Measurements from ENCODE around the gene CEP112. TPM values are rescaled to one million over a fixed set of nuclear protein-coding genes. Genes with fewer than 3 reads are reported as not detected.

The CEP112 gene
- total RNA-seq, 1 donor from 2014 or later = 24.5 TPM

DNA sequence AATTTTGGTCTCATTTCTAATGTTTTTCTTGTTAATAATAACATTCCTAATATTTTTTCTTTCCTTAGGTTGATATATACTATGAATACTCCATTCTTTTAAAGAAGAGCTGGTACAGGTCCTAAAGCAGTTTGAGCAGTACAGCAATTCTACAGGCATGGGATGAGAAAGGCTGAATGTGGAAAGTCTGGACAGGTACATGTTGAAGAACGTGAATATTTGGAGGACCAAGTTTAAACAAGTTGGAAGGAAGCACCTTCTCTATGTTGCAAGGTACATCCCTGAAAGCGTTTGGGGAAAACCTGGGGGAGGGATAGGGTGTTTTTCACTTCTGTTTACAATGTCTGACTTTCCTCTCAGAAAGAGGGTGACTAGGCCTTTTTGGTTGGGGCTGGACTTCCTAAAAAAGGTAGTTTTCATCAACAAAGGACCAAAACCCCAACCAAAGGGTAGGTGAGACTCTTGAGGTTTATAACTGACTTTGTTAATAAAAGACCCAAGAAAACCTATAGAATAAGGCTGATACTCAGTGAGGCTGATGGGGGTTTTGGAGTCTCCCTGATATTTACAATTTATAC, 534.6 kb downstream of the CEP112 start:
- Mint-ChIP-seq H3K9me3 (peaks cover 4% of the 10 kb centered on the region), H3K4me1 (peaks cover 19% of the 10 kb centered on the region), H3K27ac (ENCODE audit: unreplicated experiment) (no peak overlapping the region), H3K27me3 (ENCODE audit: low read depth) (no peaks in the 10 kb centered on the region), H3K4me3 (no peak overlapping the region), H3K36me3 (ENCODE audit: low read depth) (peaks cover 8% of the 10 kb centered on the region)
- TF ChIP-seq, protein P1, sequence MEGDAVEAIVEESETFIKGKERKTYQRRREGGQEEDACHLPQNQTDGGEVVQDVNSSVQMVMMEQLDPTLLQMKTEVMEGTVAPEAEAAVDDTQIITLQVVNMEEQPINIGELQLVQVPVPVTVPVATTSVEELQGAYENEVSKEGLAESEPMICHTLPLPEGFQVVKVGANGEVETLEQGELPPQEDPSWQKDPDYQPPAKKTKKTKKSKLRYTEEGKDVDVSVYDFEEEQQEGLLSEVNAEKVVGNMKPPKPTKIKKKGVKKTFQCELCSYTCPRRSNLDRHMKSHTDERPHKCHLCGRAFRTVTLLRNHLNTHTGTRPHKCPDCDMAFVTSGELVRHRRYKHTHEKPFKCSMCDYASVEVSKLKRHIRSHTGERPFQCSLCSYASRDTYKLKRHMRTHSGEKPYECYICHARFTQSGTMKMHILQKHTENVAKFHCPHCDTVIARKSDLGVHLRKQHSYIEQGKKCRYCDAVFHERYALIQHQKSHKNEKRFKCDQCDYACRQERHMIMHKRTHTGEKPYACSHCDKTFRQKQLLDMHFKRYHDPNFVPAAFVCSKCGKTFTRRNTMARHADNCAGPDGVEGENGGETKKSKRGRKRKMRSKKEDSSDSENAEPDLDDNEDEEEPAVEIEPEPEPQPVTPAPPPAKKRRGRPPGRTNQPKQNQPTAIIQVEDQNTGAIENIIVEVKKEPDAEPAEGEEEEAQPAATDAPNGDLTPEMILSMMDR (conservative IDR thresholded peaks at IDR 0.05) = no peak
- no peak for DNase-seq (ENCODE audit: low read depth, low spot score)

DNA sequence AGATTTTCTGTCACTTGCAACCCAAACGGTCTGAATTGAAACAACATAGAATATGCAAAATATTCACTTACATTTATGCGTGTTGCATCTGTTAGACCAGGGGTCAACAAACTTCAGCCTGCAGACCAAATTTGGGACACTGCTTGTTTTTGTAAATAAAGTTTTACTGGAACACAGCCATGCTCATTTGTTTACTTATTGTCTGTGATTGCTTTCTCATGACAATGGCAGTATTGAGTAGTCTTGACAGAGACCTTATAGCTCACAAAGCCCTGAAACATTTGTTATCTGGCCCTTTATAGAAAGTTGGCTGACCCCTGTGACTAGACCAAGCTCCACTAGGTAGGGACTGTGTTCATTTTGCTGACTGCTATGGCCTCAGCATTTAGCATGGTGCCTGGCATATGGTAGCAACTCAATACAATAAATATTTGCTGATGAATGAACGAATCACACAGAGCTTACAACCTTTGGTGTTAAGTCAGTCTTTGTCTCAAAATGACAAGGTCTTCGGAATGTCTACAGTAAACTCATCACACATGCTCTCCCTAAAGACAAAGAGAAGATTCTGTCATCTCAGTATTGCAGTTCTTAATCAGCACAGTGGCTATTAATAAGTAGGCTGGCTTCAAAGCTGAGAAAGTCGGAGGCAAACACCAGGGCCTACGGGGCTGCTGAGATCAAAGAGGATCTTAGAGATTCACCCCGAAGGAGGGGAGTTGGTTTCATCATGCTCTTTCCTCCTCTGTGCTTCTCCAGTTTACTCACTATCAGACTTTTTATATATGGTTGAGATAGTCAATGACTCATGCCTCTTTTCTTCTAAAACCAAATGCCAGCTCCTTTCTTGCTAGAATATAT, 535.3 kb downstream of the CEP112 start:
- no peaks in the 10 kb centered on the region for H3K27me3 Mint-ChIP-seq (ENCODE audit: low read depth)
- DNase-seq (ENCODE audit: low read depth, low spot score) = no peak
- H3K36me3 Mint-ChIP-seq (ENCODE audit: low read depth) = peaks cover 9% of the 10 kb centered on the region
- no peak overlapping the region for H3K27ac Mint-ChIP-seq (ENCODE audit: unreplicated experiment)
- TF ChIP-seq, protein P1 (conservative IDR thresholded peaks at IDR 0.05) = no peak
- peaks cover 4% of the 10 kb centered on the region for H3K9me3 Mint-ChIP-seq
- peaks cover 19% of the 10 kb centered on the region for H3K4me1 Mint-ChIP-seq
- H3K4me3 Mint-ChIP-seq = no peak overlapping the region

DNA sequence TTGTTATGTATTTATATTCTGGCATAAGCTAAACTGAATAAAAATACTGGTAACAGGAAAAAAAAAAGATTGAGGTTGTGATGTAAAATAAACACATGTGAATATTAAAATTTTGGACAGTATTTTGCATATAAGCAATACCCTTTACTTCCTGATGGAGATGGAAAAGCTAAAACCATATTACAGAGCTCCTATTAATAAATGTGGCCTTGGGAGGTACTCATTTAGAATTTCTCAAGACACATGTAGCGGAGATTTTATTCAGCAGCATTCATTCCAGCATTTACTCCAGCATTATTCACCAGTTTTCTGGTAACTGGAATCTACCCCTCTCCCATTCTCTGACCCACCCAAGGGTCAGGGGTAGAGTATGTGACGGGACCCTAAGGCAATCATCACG, 536.2 kb downstream of the CEP112 start:
- no peak overlapping the region for H3K27ac Mint-ChIP-seq (ENCODE audit: unreplicated experiment)
- H3K27me3 Mint-ChIP-seq (ENCODE audit: low read depth) = no peaks in the 10 kb centered on the region
- peaks cover under 1% of the 10 kb centered on the region for H3K9me3 Mint-ChIP-seq
- peaks cover 9% of the 10 kb centered on the region for H3K36me3 Mint-ChIP-seq (ENCODE audit: low read depth)
- TF ChIP-seq, protein P1 (conservative IDR thresholded peaks at IDR 0.05) = no peak
- H3K4me3 Mint-ChIP-seq = no peak overlapping the region
- no peak for DNase-seq (ENCODE audit: low read depth, low spot score)
- peaks cover 19% of the 10 kb centered on the region for H3K4me1 Mint-ChIP-seq

DNA sequence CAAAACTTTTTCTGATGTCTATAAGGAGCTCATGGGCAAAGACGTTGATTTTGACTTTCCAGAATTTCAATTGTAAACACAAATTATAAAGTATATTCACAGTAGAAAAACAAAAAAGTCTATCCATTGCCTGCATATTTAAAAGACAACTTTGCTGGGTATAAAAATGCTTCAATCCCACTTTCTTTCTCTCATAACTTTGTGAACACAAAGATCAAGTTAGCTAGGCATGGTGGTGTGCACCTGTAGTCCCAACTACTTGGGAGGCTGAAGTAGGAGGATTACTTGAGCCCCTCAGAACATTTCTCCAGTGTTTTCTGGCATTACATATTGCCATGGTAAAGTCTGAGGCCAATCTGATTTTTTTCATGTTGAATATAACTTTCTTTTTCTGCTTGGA, 547.4 kb downstream of the CEP112 start:
- no peaks in the 10 kb centered on the region for H3K4me1 Mint-ChIP-seq
- TF ChIP-seq, protein P1 (conservative IDR thresholded peaks at IDR 0.05) = no peak
- H3K27ac Mint-ChIP-seq (ENCODE audit: unreplicated experiment) = no peak overlapping the region
- peaks cover 15% of the 10 kb centered on the region for H3K9me3 Mint-ChIP-seq
- H3K27me3 Mint-ChIP-seq (ENCODE audit: low read depth) = no peaks in the 10 kb centered on the region
- H3K36me3 Mint-ChIP-seq (ENCODE audit: low read depth) = peaks cover 37% of the 10 kb centered on the region
- no peak for DNase-seq (ENCODE audit: low read depth, low spot score)
- H3K4me3 Mint-ChIP-seq = no peak overlapping the region

DNA sequence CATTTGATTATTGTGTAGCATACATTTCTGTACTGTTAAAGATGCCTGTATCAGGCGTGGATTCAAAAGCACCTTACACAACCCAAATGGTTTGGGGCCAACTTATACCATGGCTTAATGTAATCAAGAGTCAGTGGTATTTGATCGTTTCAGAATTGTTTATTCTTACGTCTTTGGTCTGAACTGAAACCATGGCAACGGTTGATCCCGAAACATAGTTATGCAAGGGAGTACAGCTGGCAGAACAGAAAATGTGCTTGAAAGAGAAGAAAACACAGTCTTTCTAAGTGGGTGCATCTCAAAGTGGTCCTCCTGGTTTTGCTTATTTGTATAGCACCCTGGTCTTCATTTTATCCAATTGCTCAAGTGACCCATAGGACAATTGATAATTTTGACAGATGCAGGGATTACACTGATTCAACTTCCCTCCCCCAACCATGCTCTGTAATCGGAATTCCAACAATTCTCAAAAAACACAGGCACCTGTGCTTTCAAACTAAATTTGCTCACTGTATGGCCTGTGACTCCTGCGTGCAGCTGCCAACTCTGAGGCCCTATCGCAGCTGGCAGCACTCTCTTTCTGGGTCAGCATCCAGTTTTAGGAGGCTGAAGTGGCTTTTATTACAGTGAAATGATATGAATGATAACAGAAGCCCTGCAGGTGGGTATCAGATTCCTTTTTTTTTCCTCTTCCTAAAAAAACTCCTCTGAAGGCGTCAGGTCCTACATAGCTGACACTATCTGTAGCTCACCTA, 553.5 kb downstream of the CEP112 start:
- H3K36me3 Mint-ChIP-seq (ENCODE audit: low read depth) = peaks cover 22% of the 10 kb centered on the region
- TF ChIP-seq, protein P1 (conservative IDR thresholded peaks at IDR 0.05) = no peak
- H3K9me3 Mint-ChIP-seq = peaks cover 10% of the 10 kb centered on the region
- H3K27ac Mint-ChIP-seq (ENCODE audit: unreplicated experiment) = no peak overlapping the region
- no peak for DNase-seq (ENCODE audit: low read depth, low spot score)
- H3K27me3 Mint-ChIP-seq (ENCODE audit: low read depth) = no peaks in the 10 kb centered on the region
- H3K4me1 Mint-ChIP-seq = peaks cover 9% of the 10 kb centered on the region
- H3K4me3 Mint-ChIP-seq = no peak overlapping the region

All from neural crest cell (in vitro differentiated cells).